H9 (cell line): ENCODE measurements around the gene AKAP7. TPM values are rescaled to one million over a fixed set of nuclear protein-coding genes. Genes with fewer than 3 reads are reported as not detected.

Experiments used
- DNase-seq: peaks from one replicate; pipeline ENCODE4 v3.0.0-alpha.2; 2017
- H2AFZ ChIP-seq: one replicate; pipeline ENCODE4 v1.6.1; 2013; ENCODE audit warnings: mild to moderate bottlenecking, low read length, control low read depth, moderate library complexity
- H2AK5ac ChIP-seq: 2 replicates; pipeline ENCODE4 v1.6.1; 2013; ENCODE audit warnings: low read length, control low read depth, mixed read lengths; ENCODE audit not compliant: insufficient read length
- H2BK120ac ChIP-seq: one replicate; pipeline ENCODE4 v1.6.1; 2013; ENCODE audit warnings: low read depth, mild to moderate bottlenecking, low read length, control low read depth, inconsistent platforms; ENCODE audit not compliant: poor library complexity, severe bottlenecking
- H2BK12ac ChIP-seq: 2 replicates; pipeline ENCODE4 v1.6.1; 2013; ENCODE audit warnings: low read length, control low read depth, mixed read lengths, low read depth; ENCODE audit not compliant: insufficient read length
- H2BK15ac ChIP-seq: 2 replicates; pipeline ENCODE4 v1.6.1; 2013; ENCODE audit warnings: low read depth, low read length, control low read depth
- H2BK20ac ChIP-seq: one replicate; pipeline ENCODE4 v1.6.1; 2013; ENCODE audit warnings: low read depth, mild to moderate bottlenecking, low read length, control low read depth, inconsistent platforms; ENCODE audit not compliant: poor library complexity, severe bottlenecking
- H2BK5ac ChIP-seq: 2 replicates; pipeline ENCODE4 v1.6.1; 2013; ENCODE audit warnings: low read length, control low read depth, mixed read lengths; ENCODE audit not compliant: insufficient read length
- H3K14ac ChIP-seq: 2 replicates; pipeline ENCODE4 v1.6.1; 2013; ENCODE audit warnings: low read length, control low read depth; ENCODE audit not compliant: insufficient read depth
- H3K18ac ChIP-seq: 2 replicates; pipeline ENCODE4 v1.6.1; 2013; ENCODE audit warnings: low read depth, mild to moderate bottlenecking, mixed read lengths, low read length, control low read depth; ENCODE audit not compliant: insufficient read length
- H3K23ac ChIP-seq: 2 replicates; pipeline ENCODE4 v1.6.1; 2013; ENCODE audit warnings: low read length, control low read depth, mixed read lengths, low read depth; ENCODE audit not compliant: insufficient read length
- H3K23me2 ChIP-seq: 2 replicates; pipeline ENCODE4 v1.6.1; 2013; ENCODE audit warnings: low read depth, mild to moderate bottlenecking, mixed read lengths, low read length, control low read depth; ENCODE audit not compliant: insufficient read length, poor library complexity, severe bottlenecking
- H3K27ac ChIP-seq: 2 replicates; pipeline ENCODE4 v1.5.1; 2013; ENCODE audit warnings: low read length, control low read depth, mixed read lengths, low read depth; ENCODE audit not compliant: insufficient read length
- H3K27me3 ChIP-seq: 2 replicates; pipeline ENCODE4 v1.6.1; 2013; ENCODE audit warnings: low read length, control low read depth, inconsistent platforms; ENCODE audit not compliant: insufficient read depth
- H3K4ac ChIP-seq: 2 replicates; pipeline ENCODE4 v1.6.1; 2013; ENCODE audit warnings: low read depth, mild to moderate bottlenecking, control low read depth, inconsistent platforms, low read length, moderate library complexity
- H3K4me1 ChIP-seq: 2 replicates; pipeline ENCODE4 v1.6.1; 2013; ENCODE audit warnings: low read length, control low read depth, inconsistent platforms; ENCODE audit not compliant: insufficient read depth
- H3K4me2 ChIP-seq: 2 replicates; pipeline ENCODE4 v1.6.1; 2013; ENCODE audit warnings: low read length, control low read depth, mixed read lengths; ENCODE audit not compliant: insufficient read length, insufficient read depth
- H3K56ac ChIP-seq: 2 replicates; pipeline ENCODE4 v1.6.1; 2013; ENCODE audit warnings: low read depth, mild to moderate bottlenecking, mixed read lengths, low read length, control low read depth; ENCODE audit not compliant: insufficient read length
- H3K79me1 ChIP-seq: 2 replicates; pipeline ENCODE4 v1.6.1; 2013; ENCODE audit warnings: low read depth, mild to moderate bottlenecking, moderate library complexity, low read length, control low read depth, inconsistent platforms; ENCODE audit not compliant: insufficient read depth, poor library complexity, severe bottlenecking
- H3K79me2 ChIP-seq: 2 replicates; pipeline ENCODE4 v1.6.1; 2013; ENCODE audit warnings: low read length, control low read depth, inconsistent platforms; ENCODE audit not compliant: insufficient read depth
- H3K9ac ChIP-seq: 2 replicates; pipeline ENCODE4 v1.6.1; 2013; ENCODE audit warnings: low read length, control low read depth, mixed read lengths; ENCODE audit not compliant: insufficient read length; ENCODE audit errors: extremely low read depth
- H3K9me3 ChIP-seq: one replicate; pipeline ENCODE4 v1.6.1; 2013; ENCODE audit warnings: low read depth, low read length, inconsistent platforms; ENCODE audit not compliant: control insufficient read depth
- H3T11ph ChIP-seq: one replicate; pipeline ENCODE4 v1.6.1; 2013; ENCODE audit warnings: mild to moderate bottlenecking, low read length, control low read depth, inconsistent platforms
- H4K20me1 ChIP-seq: one replicate; pipeline ENCODE4 v1.6.1; 2013; ENCODE audit not compliant: control insufficient read depth, insufficient read length, insufficient read depth
- H4K5ac ChIP-seq: 2 replicates; pipeline ENCODE4 v1.6.1; 2013; ENCODE audit warnings: low read depth, mild to moderate bottlenecking, mixed read lengths, low read length, control low read depth; ENCODE audit not compliant: insufficient read length
- H4K8ac ChIP-seq: replicated peaks from 2 replicates; pipeline ENCODE4 v1.6.1; 2013; ENCODE audit warnings: low read length, control low read depth, mixed read lengths, low read depth; ENCODE audit not compliant: insufficient read length
- H4K91ac ChIP-seq: 2 replicates; pipeline ENCODE4 v1.6.1; 2013; ENCODE audit warnings: low read depth, mild to moderate bottlenecking, moderate library complexity, mixed read lengths, low read length, control low read depth; ENCODE audit not compliant: insufficient read length
- H3K27ac Mint-ChIP-seq, 3 experiments: 2 replicates in 2 of 3; 3 replicates in 1 of 3; pipeline ENCODE4 v1.8.0; 2020 to 2021; ENCODE audit warnings: mixed read lengths in 3 of 3, mild to moderate bottlenecking in 1 of 3, moderate library complexity in 1 of 3
- H3K27me3 Mint-ChIP-seq: 2 replicates; pipeline ENCODE4 v1.8.0; 2021; ENCODE audit warnings: low read depth, mild to moderate bottlenecking, moderate library complexity, mixed read lengths
- H3K36me3 Mint-ChIP-seq, 3 experiments: 2 replicates in 2 of 3; 3 replicates in 1 of 3; pipeline ENCODE4 v1.8.0; 2020 to 2021; ENCODE audit warnings: low read depth in 3 of 3, mixed read lengths in 3 of 3; ENCODE audit not compliant: insufficient read depth in 1 of 3
- H3K4me1 Mint-ChIP-seq, 2 experiments: 2 replicates each; pipeline ENCODE4 v1.8.0; 2020; ENCODE audit warnings: mixed read lengths in 2 of 2
- H3K4me3 Mint-ChIP-seq, 2 experiments: 2 replicates in 1 of 2; 3 replicates in 1 of 2; pipeline ENCODE4 v1.8.0; 2020 to 2021; ENCODE audit warnings: mild to moderate bottlenecking in 2 of 2, mixed read lengths in 2 of 2, moderate library complexity in 1 of 2
- H3K9me3 Mint-ChIP-seq, 2 experiments: 2 replicates in 1 of 2; 3 replicates in 1 of 2; pipeline ENCODE4 v1.8.0; 2020; ENCODE audit warnings: mild to moderate bottlenecking in 2 of 2, mixed read lengths in 2 of 2, moderate library complexity in 1 of 2
- WGBS: extraction: QIAGEN DNeasy Blood & Tissue Kit; methylation state at CpG from one replicate; pipeline ENCODE4 v1.1.7; 2013; ENCODE audit warnings: missing lambda C conversion rate, low lambda C conversion rate, mixed read lengths; ENCODE audit not compliant: insufficient read length; ENCODE audit errors: extremely low coverage; 5-methylcytosine and 5-hydroxymethylcytosine counted together
- total RNA-seq: library from RNA; stranded (reverse); gene quantifications from 2 replicates; pipeline ENCODE4 v1.2.1, GENCODE V29; 2021
- TF ChIP-seq, protein P1 (sequence below): fragments of 200-600 bp; sonication (generic); conservative IDR thresholded peaks from 3 replicates; pipeline ENCODE4 v1.8.0; 2021; ENCODE audit warnings: antibody characterized with exemption, mild to moderate bottlenecking

AKAP7 gene
- total RNA-seq, 1 experiment from 2014 or later, result 9.8 TPM

DNA sequence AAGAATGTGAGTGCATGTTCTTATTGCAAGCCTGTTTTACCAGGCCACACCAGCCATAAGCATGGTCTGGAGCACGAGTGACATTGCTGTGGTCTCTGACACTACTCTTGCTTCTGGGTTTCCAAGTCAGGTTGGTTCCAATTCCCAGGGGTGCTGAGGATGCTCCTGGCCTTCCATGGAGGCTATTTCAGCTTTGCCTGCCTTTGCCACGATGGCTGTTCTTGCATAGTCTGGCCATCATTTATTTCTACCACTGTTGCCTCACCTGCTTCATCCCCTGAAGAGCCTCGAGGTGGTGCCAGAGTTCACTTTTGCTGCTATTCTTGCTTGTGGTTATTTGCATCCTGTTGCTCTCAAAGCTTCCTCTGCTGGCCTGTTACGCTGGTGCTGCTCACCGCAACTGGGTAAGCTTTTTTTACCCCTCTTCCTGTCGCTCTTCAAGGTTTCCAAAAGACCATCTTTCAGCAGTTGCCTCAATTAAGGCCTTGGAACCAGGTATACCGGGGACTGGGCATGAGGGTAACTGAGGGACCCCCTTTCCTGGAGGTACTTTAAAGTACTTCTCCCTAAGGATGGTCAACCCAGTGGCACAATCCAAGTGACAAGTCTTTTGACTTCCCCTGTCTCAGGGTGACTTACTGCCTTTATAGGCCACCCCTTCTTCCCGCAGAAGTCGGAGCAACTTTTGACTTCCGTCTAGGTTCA lies 64.5 kb downstream of the AKAP7 start:
- peaks cover 8 to 26% of the 10 kb centered on the region in 2 experiments for H3K4me1 Mint-ChIP-seq
- H3K27me3 Mint-ChIP-seq, result no peaks in the 10 kb centered on the region
- WGBS, result no CpG with 5 or more reads among the region's 10 CpGs
- Histone ChIP-seq H3K14ac (no peak overlapping the region), H3K79me1 (no peaks in the 10 kb centered on the region), H2BK120ac (no peak overlapping the region), H3K9ac (no peak overlapping the region), H3K56ac (no peak overlapping the region), H3T11ph (no peak overlapping the region), H2BK5ac (no peak overlapping the region), H3K4me1 (no peaks in the 10 kb centered on the region), H4K5ac (no peak overlapping the region), H3K9me3 (no peaks in the 10 kb centered on the region), H3K27ac (no peak overlapping the region), H2AFZ (no peak overlapping the region), H4K91ac (no peak overlapping the region), H2BK15ac (no peak overlapping the region), H3K23ac (no peak overlapping the region), H2BK12ac (no peak overlapping the region), H3K4ac (no peak overlapping the region), H2AK5ac (no peak overlapping the region), H3K4me2 (no peak overlapping the region), H4K8ac (no peak overlapping the region), H3K23me2 (no peaks in the 10 kb centered on the region), H3K27me3 (no peaks in the 10 kb centered on the region), H3K18ac (no peak overlapping the region), H3K79me2 (no peaks in the 10 kb centered on the region), H4K20me1 (no peaks in the 10 kb centered on the region), H2BK20ac (no peak overlapping the region)
- no peaks in the 10 kb centered on the region for H3K9me3 Mint-ChIP-seq
- H3K27ac Mint-ChIP-seq, result peak overlapping the region in 2 of 3 experiments; percentile 59 to 85; a peak in 2 of 7 replicates
- no peaks in the 10 kb centered on the region for H3K36me3 Mint-ChIP-seq
- H3K4me3 Mint-ChIP-seq, result no peak overlapping the region
- TF ChIP-seq, protein P1, sequence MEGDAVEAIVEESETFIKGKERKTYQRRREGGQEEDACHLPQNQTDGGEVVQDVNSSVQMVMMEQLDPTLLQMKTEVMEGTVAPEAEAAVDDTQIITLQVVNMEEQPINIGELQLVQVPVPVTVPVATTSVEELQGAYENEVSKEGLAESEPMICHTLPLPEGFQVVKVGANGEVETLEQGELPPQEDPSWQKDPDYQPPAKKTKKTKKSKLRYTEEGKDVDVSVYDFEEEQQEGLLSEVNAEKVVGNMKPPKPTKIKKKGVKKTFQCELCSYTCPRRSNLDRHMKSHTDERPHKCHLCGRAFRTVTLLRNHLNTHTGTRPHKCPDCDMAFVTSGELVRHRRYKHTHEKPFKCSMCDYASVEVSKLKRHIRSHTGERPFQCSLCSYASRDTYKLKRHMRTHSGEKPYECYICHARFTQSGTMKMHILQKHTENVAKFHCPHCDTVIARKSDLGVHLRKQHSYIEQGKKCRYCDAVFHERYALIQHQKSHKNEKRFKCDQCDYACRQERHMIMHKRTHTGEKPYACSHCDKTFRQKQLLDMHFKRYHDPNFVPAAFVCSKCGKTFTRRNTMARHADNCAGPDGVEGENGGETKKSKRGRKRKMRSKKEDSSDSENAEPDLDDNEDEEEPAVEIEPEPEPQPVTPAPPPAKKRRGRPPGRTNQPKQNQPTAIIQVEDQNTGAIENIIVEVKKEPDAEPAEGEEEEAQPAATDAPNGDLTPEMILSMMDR, result peak; percentile 86
- DNase-seq, result peak; percentile 85
